ENCODE results near the gene MLST8.

Gene MLST8

DNA sequence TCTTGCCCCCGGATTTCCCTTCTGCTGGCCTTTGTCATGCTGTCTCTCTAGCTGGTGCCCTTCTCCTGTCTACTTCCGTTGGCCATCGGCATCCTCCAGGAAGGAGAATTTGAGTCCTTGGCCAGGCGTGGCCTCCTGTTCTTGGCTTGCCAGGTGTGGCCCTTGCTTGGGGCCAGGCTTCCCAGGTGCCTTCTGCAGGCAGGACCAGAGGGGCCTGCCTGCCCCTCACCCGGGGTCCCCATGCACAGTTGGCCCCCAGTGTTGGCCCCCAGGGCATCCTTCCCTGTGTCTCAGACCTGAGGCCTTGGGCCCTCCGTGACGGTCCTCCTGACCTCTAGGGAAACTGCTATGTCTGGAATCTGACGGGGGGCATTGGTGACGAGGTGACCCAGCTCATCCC is 2.6 kb downstream of the MLST8 start:
- H3K27me3 Mint-ChIP-seq: no peaks in the 10 kb centered on the region
- H3K36me3 Mint-ChIP-seq: peaks cover 33% of the 10 kb centered on the region
- peak overlapping the region; percentile 7 for H3K4me3 Mint-ChIP-seq
- no peak overlapping the region for H3K27ac Mint-ChIP-seq
- no peak for ATAC-seq
- no peaks in the 10 kb centered on the region for H3K9me3 Mint-ChIP-seq
- H3K4me1 Mint-ChIP-seq: peaks cover 53% of the 10 kb centered on the region

DNA sequence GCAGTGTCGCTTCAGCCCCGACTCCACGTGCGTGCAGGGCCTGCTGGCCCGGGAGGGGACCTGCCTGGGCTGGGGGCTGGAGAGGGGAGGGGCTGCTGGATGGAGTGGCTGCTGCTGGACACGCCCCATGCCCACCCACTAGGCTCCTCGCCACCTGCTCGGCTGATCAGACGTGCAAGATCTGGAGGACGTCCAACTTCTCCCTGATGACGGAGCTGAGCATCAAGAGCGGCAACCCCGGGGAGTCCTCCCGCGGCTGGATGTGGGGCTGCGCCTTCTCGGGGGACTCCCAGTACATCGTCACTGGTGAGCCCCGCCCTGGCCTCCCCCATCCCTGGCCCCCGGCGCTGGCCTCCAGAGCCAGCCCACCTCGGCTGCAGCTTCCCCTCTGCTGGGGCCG is 3.1 kb downstream of the MLST8 start:
- no peaks in the 10 kb centered on the region for H3K9me3 Mint-ChIP-seq
- no peak for ATAC-seq
- no peak overlapping the region for H3K4me3 Mint-ChIP-seq
- H3K27ac Mint-ChIP-seq: no peak overlapping the region
- H3K27me3 Mint-ChIP-seq: no peaks in the 10 kb centered on the region
- peaks cover 57% of the 10 kb centered on the region for H3K4me1 Mint-ChIP-seq
- peaks cover 37% of the 10 kb centered on the region for H3K36me3 Mint-ChIP-seq

GRCh38 chr16:2208772-2209171 is 3.5 kb downstream of the MLST8 start:
- H3K4me1 Mint-ChIP-seq: peaks cover 56% of the 10 kb centered on the region
- H3K27me3 Mint-ChIP-seq: no peaks in the 10 kb centered on the region
- H3K9me3 Mint-ChIP-seq: no peaks in the 10 kb centered on the region
- no peak overlapping the region for H3K27ac Mint-ChIP-seq
- H3K36me3 Mint-ChIP-seq: peaks cover 41% of the 10 kb centered on the region
- H3K4me3 Mint-ChIP-seq: no peak overlapping the region
- no peak for ATAC-seq

GRCh38 chr16:2209258-2210008 is 4.2 kb downstream of the MLST8 start:
- no peak overlapping the region for H3K4me3 Mint-ChIP-seq
- no peaks in the 10 kb centered on the region for H3K27me3 Mint-ChIP-seq

DNA sequence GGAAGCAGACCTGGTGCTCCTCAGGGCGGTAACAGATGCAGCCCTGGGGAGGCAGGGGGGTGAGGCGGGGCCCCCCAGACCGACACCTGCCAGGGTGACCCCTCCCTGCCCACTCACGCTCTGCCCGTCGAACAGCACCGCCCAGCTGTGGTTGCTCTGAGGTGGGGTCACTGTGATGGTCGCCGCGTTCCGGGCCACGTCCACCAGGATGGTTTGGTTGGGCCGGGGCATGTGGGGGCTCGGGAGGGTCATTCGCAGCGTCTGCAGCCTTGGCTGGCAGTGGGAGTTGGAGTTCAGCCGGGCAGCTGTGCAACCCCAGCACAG is 4.7 kb downstream of the MLST8 start:
- H3K27ac Mint-ChIP-seq: no peak overlapping the region

More at GRCh38 chr16:2209258-2210008, 4.2 kb downstream of the MLST8 start:
- H3K4me1 Mint-ChIP-seq: peaks cover 51% of the 10 kb centered on the region
- H3K27ac Mint-ChIP-seq: no peak overlapping the region
- H3K9me3 Mint-ChIP-seq: no peaks in the 10 kb centered on the region
- peaks cover 41% of the 10 kb centered on the region for H3K36me3 Mint-ChIP-seq
- no peak for ATAC-seq

DNA sequence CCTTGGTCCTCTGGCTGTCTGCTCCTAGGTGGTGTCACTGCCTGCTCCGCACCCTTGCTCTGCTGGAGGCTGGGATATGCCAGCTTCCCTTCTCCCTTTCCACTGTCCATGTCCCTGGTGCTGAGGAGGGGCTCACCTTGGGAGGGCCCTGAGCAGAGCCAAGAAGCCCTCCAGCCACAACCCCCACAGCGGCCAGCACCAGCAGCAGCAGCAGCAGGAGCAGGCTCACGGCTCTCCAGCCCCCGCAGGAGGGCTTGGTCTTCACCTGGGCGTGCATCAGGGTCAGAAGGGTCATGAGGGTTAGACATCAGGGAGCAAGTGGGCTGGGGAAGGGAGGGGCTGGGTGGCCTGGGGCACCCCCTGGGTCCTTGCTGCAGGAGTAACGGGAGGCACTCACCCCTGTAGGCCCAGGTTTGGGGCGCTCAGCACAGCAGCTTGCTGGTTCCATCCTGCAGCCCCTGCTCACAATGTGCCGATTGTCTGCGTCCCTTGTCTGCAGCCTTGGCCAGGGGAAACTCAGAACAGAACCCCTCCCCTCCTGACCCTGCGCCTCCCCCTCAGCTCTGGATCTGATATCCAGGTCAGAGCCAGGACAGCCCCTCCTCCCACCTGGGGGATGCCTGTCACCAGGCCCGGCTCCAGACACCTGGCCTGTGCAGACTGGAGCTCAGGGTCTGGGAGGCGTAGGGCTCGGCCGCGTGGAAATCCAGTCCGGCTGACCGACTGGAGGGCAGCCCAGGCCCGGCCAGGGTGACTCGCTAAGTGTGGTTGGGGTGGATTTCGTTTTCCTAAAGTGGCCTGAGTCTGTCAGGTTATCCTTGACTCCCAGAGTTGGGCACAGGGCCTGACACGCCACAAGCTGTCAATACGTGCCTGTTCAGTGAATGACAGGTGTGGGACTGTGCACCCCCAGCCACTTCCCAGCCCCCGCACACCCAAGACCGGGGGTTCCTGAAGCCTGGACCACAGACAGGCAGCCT is 5.4 kb downstream of the MLST8 start, which contains the start of gene BRICD5:
TSS of gene BRICD5 (minus strand) at position 478 of the 980 bp plus-strand sequence. CDS start at position 448, 30 bp downstream.
- H3K36me3 Mint-ChIP-seq: peaks cover 41% of the 10 kb centered on the region
- H3K4me3 Mint-ChIP-seq: no peak within 1 kb of the TSS
- no peaks in the 10 kb centered on the region for H3K27me3 Mint-ChIP-seq
- no peak within 1 kb of the TSS for H3K27ac Mint-ChIP-seq
- peaks cover 46% of the 10 kb centered on the region for H3K4me1 Mint-ChIP-seq
- no peak for ATAC-seq
- H3K9me3 Mint-ChIP-seq: no peaks in the 10 kb centered on the region

More for the DNA sequence above, 4.7 kb downstream of the MLST8 start:
- Mint-ChIP-seq H3K27me3 (no peaks in the 10 kb centered on the region), H3K36me3 (peaks cover 41% of the 10 kb centered on the region), H3K9me3 (no peaks in the 10 kb centered on the region), H3K4me1 (peaks cover 46% of the 10 kb centered on the region), H3K4me3 (no peak overlapping the region)
- ATAC-seq: no peak

DNA sequence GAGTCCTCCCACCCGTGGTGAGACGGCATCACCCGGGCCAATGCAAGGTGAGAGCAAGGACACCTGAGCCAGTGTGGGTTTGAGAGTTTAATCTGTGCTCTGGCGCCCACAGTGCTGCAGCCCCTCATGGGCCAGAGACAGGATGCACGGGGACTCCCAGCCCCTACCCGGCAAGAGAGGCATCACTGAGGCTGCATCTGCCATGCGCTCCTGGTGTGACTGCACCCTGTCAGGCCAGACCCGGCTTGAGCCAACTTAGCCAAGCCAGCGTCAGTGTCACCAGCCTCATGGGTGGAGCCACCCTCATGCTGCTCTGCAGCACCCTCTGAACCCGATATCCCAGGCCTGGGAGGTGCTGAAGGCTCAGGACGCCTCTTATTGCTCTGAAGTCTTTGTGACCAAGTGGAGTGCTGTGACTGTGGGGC is 6.7 kb downstream of the MLST8 start:
- ATAC-seq: no peak
- Mint-ChIP-seq H3K36me3 (peaks cover 41% of the 10 kb centered on the region), H3K4me1 (peaks cover 38% of the 10 kb centered on the region), H3K27me3 (no peaks in the 10 kb centered on the region), H3K9me3 (no peaks in the 10 kb centered on the region), H3K4me3 (no peak overlapping the region), H3K27ac (no peak overlapping the region)

DNA sequence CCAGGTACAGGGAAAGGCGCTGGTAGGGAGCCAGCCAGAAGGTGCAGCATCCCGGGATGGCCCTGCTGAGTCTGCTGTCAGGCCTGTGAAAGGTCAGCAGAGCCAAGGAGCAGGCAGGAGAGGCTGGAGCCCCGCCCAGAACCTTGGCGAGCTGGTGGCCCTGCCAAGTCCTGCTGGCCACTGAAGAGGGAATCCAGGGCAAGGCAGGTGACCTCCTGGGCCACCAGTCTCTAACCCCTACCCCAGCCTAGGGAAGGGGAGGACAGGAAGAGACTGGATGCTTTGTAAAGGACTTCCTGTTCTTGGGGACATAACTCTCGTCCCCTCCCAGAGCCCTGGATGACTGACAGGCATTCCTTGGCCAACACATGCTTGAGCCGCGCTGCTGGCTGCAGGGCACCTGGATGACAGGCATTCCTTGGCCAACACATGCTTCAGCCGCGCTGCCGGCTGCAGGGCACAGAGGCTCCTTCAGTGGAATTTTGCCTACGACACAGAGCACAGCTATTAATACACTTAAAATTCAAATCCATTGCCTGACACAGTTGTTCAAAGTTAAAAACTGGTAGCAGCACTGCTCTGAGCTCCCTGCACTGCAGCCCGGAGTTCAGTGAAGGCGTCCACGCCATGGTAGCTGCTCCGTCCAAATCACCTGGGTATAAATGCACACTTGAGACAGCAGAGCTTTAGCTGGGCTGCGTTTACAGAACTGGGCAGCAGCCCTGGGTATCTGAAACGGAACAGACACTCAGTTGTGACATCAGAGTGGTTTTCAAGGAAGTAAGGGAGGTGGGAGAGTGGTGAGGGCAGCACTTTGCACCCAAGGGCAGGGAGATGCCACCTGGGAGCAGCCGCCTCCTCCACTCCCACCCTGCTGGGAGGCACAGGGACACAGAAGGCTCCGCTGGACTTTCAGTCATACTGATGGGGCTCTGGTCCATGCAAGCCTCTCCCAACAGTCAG is 7.4 kb downstream of the MLST8 start:
- Mint-ChIP-seq H3K4me1 (peaks cover 32% of the 10 kb centered on the region), H3K36me3 (peaks cover 36% of the 10 kb centered on the region), H3K27me3 (no peaks in the 10 kb centered on the region), H3K4me3 (peak overlapping the region; percentile 70), H3K9me3 (no peaks in the 10 kb centered on the region), H3K27ac (no peak overlapping the region)
- ATAC-seq: no peak

- no peak for ATAC-seq
- peak overlapping the region; percentile 70 for H3K4me3 Mint-ChIP-seq
- H3K4me1 Mint-ChIP-seq: peaks cover 27% of the 10 kb centered on the region
- H3K36me3 Mint-ChIP-seq: peaks cover 24% of the 10 kb centered on the region
- H3K27ac Mint-ChIP-seq: peak overlapping the region; percentile 83
- H3K9me3 Mint-ChIP-seq: no peaks in the 10 kb centered on the region
- H3K27me3 Mint-ChIP-seq: no peaks in the 10 kb centered on the region
These were observed 8.8 kb downstream of the MLST8 start for GRCh38 chr16:2213817-2214718.

DNA sequence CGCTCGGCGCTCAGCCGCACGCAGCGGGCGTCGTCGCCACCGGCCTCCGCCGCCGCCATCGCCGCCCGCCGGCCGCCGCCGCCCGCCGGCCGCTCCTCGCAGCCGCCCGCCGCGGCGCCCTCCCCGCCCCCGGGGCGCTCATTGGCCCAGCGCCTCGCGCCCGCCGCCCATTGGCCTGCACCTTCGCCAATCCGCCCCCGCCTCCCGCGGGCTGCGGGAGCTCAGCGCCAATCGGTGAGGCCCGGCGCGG is 9.4 kb downstream of the MLST8 start, which contains the start of gene PGP:
TSS of gene PGP (minus strand) at position 122 of the 250 bp plus-strand sequence. CDS start at position 59, 63 bp downstream.
- Mint-ChIP-seq H3K36me3 (peaks cover 24% of the 10 kb centered on the region), H3K4me3 (peak within 1 kb of the TSS; percentile 79), H3K4me1 (peaks cover 27% of the 10 kb centered on the region), H3K27me3 (no peaks in the 10 kb centered on the region), H3K9me3 (no peaks in the 10 kb centered on the region), H3K27ac (peak within 1 kb of the TSS; percentile 83)
- ATAC-seq: peak; percentile 97

GRCh38 chr16:2216330-2216729 is 11.1 kb downstream of the MLST8 start:
- Mint-ChIP-seq H3K4me1 (peaks cover 22% of the 10 kb centered on the region), H3K27me3 (no peaks in the 10 kb centered on the region), H3K4me3 (peak overlapping the region; percentile 79), H3K27ac (peak overlapping the region; percentile 83), H3K36me3 (peaks cover 18% of the 10 kb centered on the region), H3K9me3 (no peaks in the 10 kb centered on the region)
- ATAC-seq: no peak

- H3K27ac Mint-ChIP-seq: peak within 1 kb of the TSS; percentile 75
- H3K4me1 Mint-ChIP-seq: peaks cover 12% of the 10 kb centered on the region
- H3K27me3 Mint-ChIP-seq: no peaks in the 10 kb centered on the region
- ATAC-seq: peak; percentile 100
- peak within 1 kb of the TSS; percentile 82 for H3K4me3 Mint-ChIP-seq
- H3K9me3 Mint-ChIP-seq: no peaks in the 10 kb centered on the region
- no peaks in the 10 kb centered on the region for H3K36me3 Mint-ChIP-seq
These were observed 18.1 kb downstream of the MLST8 start, which contains the start of gene E4F1 for GRCh38 chr16:2223221-2223941. E4F1 (plus strand) TSS chr16:2223591; CDS start chr16:2223614, 23 bp downstream.

DNA sequence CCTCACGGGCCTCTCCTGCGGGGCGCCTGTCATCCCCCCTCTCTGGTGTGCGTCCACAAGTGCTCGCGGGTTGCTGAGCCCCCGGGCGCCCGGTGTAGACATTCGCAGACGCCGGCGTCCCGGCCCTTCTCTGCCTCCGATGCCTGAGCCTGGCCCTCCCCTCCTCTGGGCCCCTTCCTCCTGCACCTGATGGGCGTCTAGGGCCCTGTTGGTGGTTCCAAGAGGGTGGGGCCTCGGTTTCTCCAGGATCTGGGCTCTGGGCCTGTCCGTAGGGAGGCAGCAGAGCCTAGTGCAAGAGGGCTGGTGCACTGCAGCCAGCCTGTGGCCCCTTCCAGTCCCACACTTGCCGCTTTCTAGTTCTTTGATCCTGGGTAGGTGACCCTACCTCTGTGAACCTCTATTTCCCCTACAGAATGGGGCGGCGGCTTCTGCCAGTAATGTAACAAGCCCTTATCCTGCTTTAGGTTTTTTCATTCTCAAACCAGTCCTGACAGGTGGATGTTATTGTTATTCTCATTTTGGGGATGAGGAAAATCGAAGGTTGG is 18.8 kb downstream of the MLST8 start:
- Mint-ChIP-seq H3K27me3 (no peaks in the 10 kb centered on the region), H3K9me3 (no peaks in the 10 kb centered on the region), H3K36me3 (peaks cover 2% of the 10 kb centered on the region), H3K4me1 (peaks cover 12% of the 10 kb centered on the region), H3K27ac (peak overlapping the region; percentile 75), H3K4me3 (peak overlapping the region; percentile 82)
- peak; percentile 25 for ATAC-seq

Measured in stimulated activated memory B cell treated with anti-CD40 and anti-IgM and Interleukin-4, amounts not matched to agents 10 μg/mL and 1 μg/mL and 100 μg/mL, for 72 hours (primary cell).